Muscle layer of duodenum (tissue), 2 donors: ENCODE results near the gene DDX46.
"Not testable (repeated sequence)": the region's sequence is repeated elsewhere in the genome, so short reads cannot be mapped to it uniquely, and the experiment has no call there.

ENCODE experiments used
- H3K27ac ChIP-seq: one replicate; pipeline ENCODE4 v1.7.0; 2013; ENCODE audit warnings: mild to moderate bottlenecking, low read length
- H3K27me3 ChIP-seq: one replicate; pipeline ENCODE4 v1.7.0; 2013; ENCODE audit warnings: low read depth, mild to moderate bottlenecking, control low read depth, low read length
- H3K36me3 ChIP-seq, 2 donors: one replicate each; pipeline ENCODE4 v1.7.0; 2013; ENCODE audit warnings: low read length in 2 of 2, control low read depth in 1 of 2, mild to moderate bottlenecking in 1 of 2; ENCODE audit not compliant: insufficient read depth in 2 of 2, control insufficient read depth in 1 of 2
- H3K4me1 ChIP-seq, 2 donors: one replicate each; pipeline ENCODE4 v1.7.0; 2013; ENCODE audit warnings: low read length in 2 of 2, mild to moderate bottlenecking in 2 of 2, control low read depth in 1 of 2, moderate library complexity in 1 of 2; ENCODE audit not compliant: insufficient read depth in 2 of 2, control insufficient read depth in 1 of 2
- H3K4me3 ChIP-seq, 2 donors: one replicate each; pipeline ENCODE4 v1.7.0; 2013; ENCODE audit warnings: low read length in 2 of 2, low read depth in 1 of 2, mild to moderate bottlenecking in 1 of 2
- H3K9me3 ChIP-seq, 2 donors: one replicate each; pipeline ENCODE4 v1.7.0; 2013; ENCODE audit warnings: low read length in 2 of 2, control low read depth in 1 of 2, mild to moderate bottlenecking in 1 of 2; ENCODE audit not compliant: control insufficient read depth in 1 of 2
- donor health status: healthy.

DDX46 gene

GRCh38 chr5:134738963-134739661 lies 19.5 kb upstream of the DDX46 start:
- Histone ChIP-seq H3K27me3 (no peaks in the 10 kb centered on the region), H3K27ac (peak overlapping the region; percentile 94), H3K4me1 (peaks cover 0 to 22% of the 10 kb centered on the region in 2 donors), H3K4me3 (peak overlapping the region; percentile 78 to 83), H3K36me3 (peaks cover 0 to 9% of the 10 kb centered on the region in 2 donors), H3K9me3 (no peaks in the 10 kb centered on the region)

- H3K4me3 ChIP-seq: no peak overlapping the region
- peaks cover 0 to 9% of the 10 kb centered on the region in 2 donors for H3K36me3 ChIP-seq
- peaks cover 0 to 22% of the 10 kb centered on the region in 2 donors for H3K4me1 ChIP-seq
- H3K27me3 ChIP-seq: no peaks in the 10 kb centered on the region
- no peaks in the 10 kb centered on the region for H3K9me3 ChIP-seq
- H3K27ac ChIP-seq: no peak overlapping the region
Observed at GRCh38 chr5:134741052-134741451, 17.5 kb upstream of the DDX46 start.

- no peaks in the 10 kb centered on the region for H3K9me3 ChIP-seq
- no peak overlapping the region for H3K4me3 ChIP-seq
- H3K27me3 ChIP-seq: no peaks in the 10 kb centered on the region
- peaks cover 0 to 22% of the 10 kb centered on the region in 2 donors for H3K4me1 ChIP-seq
- no peak overlapping the region for H3K27ac ChIP-seq
- H3K36me3 ChIP-seq: peaks cover 0 to 9% of the 10 kb centered on the region in 2 donors
Observed at GRCh38 chr5:134742134-134742533, 16.4 kb upstream of the DDX46 start.

- H3K4me1 ChIP-seq: no peaks in the 10 kb centered on the region
- no peak overlapping the region for H3K27ac ChIP-seq
- no peaks in the 10 kb centered on the region for H3K9me3 ChIP-seq
- no peak overlapping the region for H3K4me3 ChIP-seq
- H3K27me3 ChIP-seq: no peaks in the 10 kb centered on the region
- peaks cover 4 to 12% of the 10 kb centered on the region in 2 donors for H3K36me3 ChIP-seq
Observed at GRCh38 chr5:134749415-134749814, 9.2 kb upstream of the DDX46 start.

GRCh38 chr5:134758176-134758503 lies 439 bp upstream of the DDX46 start:
- peaks cover 3 to 26% of the 10 kb centered on the region in 2 donors for H3K4me1 ChIP-seq
- no peak overlapping the region for H3K27ac ChIP-seq

GRCh38 chr5:134767528-134768291 lies 9.1 kb downstream of the DDX46 start:
- H3K4me1 ChIP-seq, H3K4me3 ChIP-seq, H3K27me3 ChIP-seq, H3K27ac ChIP-seq, H3K9me3 ChIP-seq: not testable (repeated sequence)
- peaks cover 21 to 60% of the 10 kb centered on the region in 2 donors for H3K36me3 ChIP-seq

More at GRCh38 chr5:134758176-134758503, 439 bp upstream of the DDX46 start:
- Histone ChIP-seq H3K27me3 (no peaks in the 10 kb centered on the region), H3K4me3 (peak overlapping the region; percentile 80 to 98), H3K36me3 (no peaks in the 10 kb centered on the region), H3K9me3 (no peaks in the 10 kb centered on the region)

GRCh38 chr5:134769206-134769605 lies 10.6 kb downstream of the DDX46 start:
- Histone ChIP-seq H3K4me3 (no peak overlapping the region), H3K4me1 (no peaks in the 10 kb centered on the region), H3K27ac (no peak overlapping the region), H3K27me3 (no peaks in the 10 kb centered on the region), H3K36me3 (peaks cover 30 to 73% of the 10 kb centered on the region in 2 donors), H3K9me3 (no peaks in the 10 kb centered on the region)

GRCh38 chr5:134772461-134773125 lies 14.0 kb downstream of the DDX46 start:
- H3K9me3 ChIP-seq: no peaks in the 10 kb centered on the region
- no peaks in the 10 kb centered on the region for H3K4me1 ChIP-seq
- no peaks in the 10 kb centered on the region for H3K27me3 ChIP-seq
- peaks cover 25 to 65% of the 10 kb centered on the region in 2 donors for H3K36me3 ChIP-seq
- H3K4me3 ChIP-seq: no peak overlapping the region
- H3K27ac ChIP-seq: no peak overlapping the region

- Histone ChIP-seq H3K27ac (no peak overlapping the region), H3K4me1 (no peaks in the 10 kb centered on the region), H3K4me3 (no peak overlapping the region), H3K9me3 (no peaks in the 10 kb centered on the region), H3K36me3 (peaks cover 46 to 68% of the 10 kb centered on the region in 2 donors), H3K27me3 (no peaks in the 10 kb centered on the region)
Observed at GRCh38 chr5:134777366-134777765, 18.8 kb downstream of the DDX46 start.

GRCh38 chr5:134784241-134784920 lies 25.8 kb downstream of the DDX46 start:
- peaks cover 48 to 66% of the 10 kb centered on the region in 2 donors for H3K36me3 ChIP-seq
- no peak overlapping the region for H3K27ac ChIP-seq
- no peak overlapping the region for H3K4me3 ChIP-seq
- H3K4me1 ChIP-seq: no peaks in the 10 kb centered on the region
- H3K27me3 ChIP-seq: no peaks in the 10 kb centered on the region
- no peaks in the 10 kb centered on the region for H3K9me3 ChIP-seq
